Measurements from ENCODE around the gene CNTN5. TPM values are rescaled to one million over a fixed set of nuclear protein-coding genes. Genes with fewer than 3 reads are reported as not detected.

CNTN5 gene
- total and polyA plus RNA-seq, 2 experiments from 2014 or later = 9.6 to 10.6 TPM

GRCh38 chr11:99037057-99037456 is 16.3 kb downstream of the CNTN5 start:
- no peak for TF ChIP-seq EZH2phosphoT487 (IDR thresholded peaks at IDR 0.05; ENCODE audit: low read depth, severe bottlenecking, unreplicated experiment)
- TF ChIP-seq EZH2 (IDR thresholded peaks at IDR 0.05; ENCODE audit: borderline replicate concordance) = no peak
- TF ChIP-seq, protein P1, sequence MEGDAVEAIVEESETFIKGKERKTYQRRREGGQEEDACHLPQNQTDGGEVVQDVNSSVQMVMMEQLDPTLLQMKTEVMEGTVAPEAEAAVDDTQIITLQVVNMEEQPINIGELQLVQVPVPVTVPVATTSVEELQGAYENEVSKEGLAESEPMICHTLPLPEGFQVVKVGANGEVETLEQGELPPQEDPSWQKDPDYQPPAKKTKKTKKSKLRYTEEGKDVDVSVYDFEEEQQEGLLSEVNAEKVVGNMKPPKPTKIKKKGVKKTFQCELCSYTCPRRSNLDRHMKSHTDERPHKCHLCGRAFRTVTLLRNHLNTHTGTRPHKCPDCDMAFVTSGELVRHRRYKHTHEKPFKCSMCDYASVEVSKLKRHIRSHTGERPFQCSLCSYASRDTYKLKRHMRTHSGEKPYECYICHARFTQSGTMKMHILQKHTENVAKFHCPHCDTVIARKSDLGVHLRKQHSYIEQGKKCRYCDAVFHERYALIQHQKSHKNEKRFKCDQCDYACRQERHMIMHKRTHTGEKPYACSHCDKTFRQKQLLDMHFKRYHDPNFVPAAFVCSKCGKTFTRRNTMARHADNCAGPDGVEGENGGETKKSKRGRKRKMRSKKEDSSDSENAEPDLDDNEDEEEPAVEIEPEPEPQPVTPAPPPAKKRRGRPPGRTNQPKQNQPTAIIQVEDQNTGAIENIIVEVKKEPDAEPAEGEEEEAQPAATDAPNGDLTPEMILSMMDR (IDR thresholded peaks at IDR 0.05; ENCODE audit: poor library complexity) = no peak
- 79% methylated on average over 1 of the region's 1 CpG for WGBS (ENCODE audit: low lambda C conversion rate, missing lambda C conversion rate)
- no peak for DNase-seq (ENCODE audit: low spot score)
- no peaks in the 10 kb centered on the region for H3K9me3 ChIP-seq (ENCODE audit: low read depth)
- H3K36me3 ChIP-seq (replicated peaks; ENCODE audit: insufficient read depth, low read depth) = no peaks in the 10 kb centered on the region
- no peak overlapping the region for H3K4me2 ChIP-seq
- no peaks in the 10 kb centered on the region for H3K79me2 ChIP-seq
- no peaks in the 10 kb centered on the region for H3K27me3 ChIP-seq
- no peaks in the 10 kb centered on the region for H3K4me1 ChIP-seq (ENCODE audit: insufficient read depth)
- H4K20me1 ChIP-seq (ENCODE audit: insufficient read depth, poor library complexity, severe bottlenecking) = no peaks in the 10 kb centered on the region
- H3K27ac ChIP-seq = no peak overlapping the region
- H3K9me2 ChIP-seq (replicated peaks; ENCODE audit: insufficient read depth) = no peaks in the 10 kb centered on the region
- H3K4me3 ChIP-seq = no peak overlapping the region
- no peak overlapping the region for H2AFZ ChIP-seq

DNA sequence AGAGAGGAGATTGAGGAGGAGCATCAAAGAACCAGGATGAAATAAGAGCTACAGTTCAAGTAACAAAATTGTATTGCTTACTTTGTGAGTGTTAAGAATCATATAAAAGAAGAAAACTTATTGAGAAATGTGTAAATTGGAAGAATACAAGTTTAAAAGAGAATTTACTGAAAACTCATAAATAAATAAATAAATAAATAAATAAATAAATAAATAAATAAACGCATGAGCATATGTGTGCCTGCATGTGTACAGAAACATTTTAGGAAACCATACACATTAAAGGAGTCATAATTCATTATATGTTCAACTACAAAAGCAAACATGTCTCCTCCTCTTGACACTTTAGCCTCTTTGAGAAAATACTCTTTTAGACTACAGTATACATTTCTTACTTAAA is 42.6 kb downstream of the CNTN5 start:
- TF ChIP-seq, protein P1 (IDR thresholded peaks at IDR 0.05; ENCODE audit: poor library complexity) = no peak
- TF ChIP-seq EZH2phosphoT487 (IDR thresholded peaks at IDR 0.05; ENCODE audit: low read depth, severe bottlenecking, unreplicated experiment) = no peak

GRCh38 chr11:99065121-99065520 is 44.4 kb downstream of the CNTN5 start:
- no peak for TF ChIP-seq EZH2 (IDR thresholded peaks at IDR 0.05; ENCODE audit: borderline replicate concordance)
- TF ChIP-seq EZH2phosphoT487 (IDR thresholded peaks at IDR 0.05; ENCODE audit: low read depth, severe bottlenecking, unreplicated experiment) = no peak
- TF ChIP-seq, protein P1 (IDR thresholded peaks at IDR 0.05; ENCODE audit: poor library complexity) = no peak
- no peak overlapping the region for H3K4me2 ChIP-seq
- DNase-seq (ENCODE audit: low spot score) = no peak

More for the DNA sequence above, 42.6 kb downstream of the CNTN5 start:
- Histone ChIP-seq H4K20me1 (ENCODE audit: insufficient read depth, poor library complexity, severe bottlenecking) (no peaks in the 10 kb centered on the region), H3K4me1 (ENCODE audit: insufficient read depth) (no peaks in the 10 kb centered on the region), H2AFZ (no peak overlapping the region), H3K36me3 (replicated peaks; ENCODE audit: insufficient read depth, low read depth) (no peaks in the 10 kb centered on the region), H3K27me3 (no peaks in the 10 kb centered on the region), H3K27ac (no peak overlapping the region), H3K9me3 (ENCODE audit: low read depth) (no peaks in the 10 kb centered on the region), H3K9me2 (replicated peaks; ENCODE audit: insufficient read depth) (no peaks in the 10 kb centered on the region), H3K4me3 (no peak overlapping the region), H3K79me2 (no peaks in the 10 kb centered on the region), H3K4me2 (no peak overlapping the region)
- DNase-seq (ENCODE audit: low spot score) = no peak
- 93% methylated on average over 1 of the region's 1 CpG for WGBS (ENCODE audit: low lambda C conversion rate, missing lambda C conversion rate)

More at GRCh38 chr11:99065121-99065520, 44.4 kb downstream of the CNTN5 start:
- Histone ChIP-seq H3K27me3 (no peaks in the 10 kb centered on the region), H3K4me3 (no peak overlapping the region), H3K9me2 (replicated peaks; ENCODE audit: insufficient read depth) (no peaks in the 10 kb centered on the region), H2AFZ (no peak overlapping the region), H3K79me2 (no peaks in the 10 kb centered on the region), H4K20me1 (ENCODE audit: insufficient read depth, poor library complexity, severe bottlenecking) (no peaks in the 10 kb centered on the region), H3K9me3 (ENCODE audit: low read depth) (no peaks in the 10 kb centered on the region), H3K36me3 (replicated peaks; ENCODE audit: insufficient read depth, low read depth) (no peaks in the 10 kb centered on the region), H3K4me1 (ENCODE audit: insufficient read depth) (no peaks in the 10 kb centered on the region), H3K27ac (no peak overlapping the region)

Data from hepatocyte (in vitro differentiated cells).